K562 (cell line): ENCODE measurements around the gene ARHGAP12. TPM values are rescaled to one million over a fixed set of nuclear protein-coding genes. Genes with fewer than 3 reads are reported as not detected.
A peak's percentile ranks its signal among the peaks of the same experiment; 100 is the strongest.

Experiments used
- ATAC-seq: fragments of 200-7000 bp; cut with Tn5 transposase; 3 replicates; pipeline ENCODE4 v1.9.1; 2020; ENCODE audit warnings: moderate library complexity
- BruUV-seq: library from RNA; stranded (reverse); fragments of 400-500 nt; replicated peaks from 2 replicates; lab custom pipeline; 2021; lab: Mats Ljungman, UMichigan
- CTCF ChIA-PET: fragments of 300-600 bp; formaldehyde crosslinking; extraction: SDS; loops from one replicate; lab custom pipeline; 2021; ENCODE audit warnings: low intra/inter-chr PET ratio; lab: Yijun Ruan, JAX
- POLR2A ChIA-PET: fragments of 300-600, 350-650 bp; sonication (Branson Sonifier 250); formaldehyde crosslinking; extraction: SDS; loops from one replicate; lab custom pipeline; 2021; ENCODE audit warnings: antibody characterized with exemption, inconsistent platforms; lab: Yijun Ruan, JAX
- DNase-seq, 4 experiments: peaks; one replicate each; pipeline versions ENCODE4 v3.0.0 to v3.0.0-alpha.2; 2011 to 2018; ENCODE audit warnings: low spot score in 3 of 4, mixed read lengths in 3 of 4; ENCODE audit errors: extremely low read depth in 1 of 4
- FAIRE-seq: peaks from 2 replicates; lab custom pipeline; 2011; peaks lifted over from hg19 to GRCh38; lab: Jason Lieb, UNC
- H2AFZ ChIP-seq: 2 replicates; pipeline ENCODE4 v1.6.0; 2011; ENCODE audit warnings: low read depth, low read length, control low read depth, inconsistent platforms
- H3K27ac ChIP-seq: fragments of 200-600 bp; 3 replicates; pipeline ENCODE4 v1.8.0; 2011; ENCODE audit warnings: low read depth, mild to moderate bottlenecking, control low read depth, inconsistent platforms, low read length, moderate library complexity, mixed read lengths; ENCODE audit errors: extremely low read depth
- H3K27me3 ChIP-seq, 2 experiments: fragments of 300-600 bp in 1 of 2; 2 replicates in 1 of 2; 3 replicates in 1 of 2; pipeline versions ENCODE4 v1.6.0 to v1.8.0; 2011; ENCODE audit warnings: inconsistent platforms in 2 of 2, low read length in 2 of 2, mild to moderate bottlenecking in 1 of 2, mixed read lengths in 1 of 2, moderate library complexity in 1 of 2; ENCODE audit not compliant: control insufficient read depth in 2 of 2, insufficient read depth in 2 of 2
- H3K36me3 ChIP-seq: fragments of 300-600 bp; 3 replicates; pipeline ENCODE4 v1.8.0; 2011; ENCODE audit warnings: mild to moderate bottlenecking, low read length, inconsistent platforms; ENCODE audit not compliant: control insufficient read depth, insufficient read depth
- H3K4me1 ChIP-seq, 2 experiments: fragments of 200-600 bp in 1 of 2; replicated peaks in 1 of 2; 2 replicates in 1 of 2; 3 replicates in 1 of 2; pipeline versions ENCODE4 v1.5.1 to v1.8.0; 2011; ENCODE audit warnings: inconsistent platforms in 2 of 2, low read length in 2 of 2, mild to moderate bottlenecking in 1 of 2, mixed read lengths in 1 of 2, moderate library complexity in 1 of 2; ENCODE audit not compliant: control insufficient read depth in 2 of 2, insufficient read depth in 2 of 2
- H3K4me2 ChIP-seq: 2 replicates; pipeline ENCODE4 v1.6.1; 2011; ENCODE audit warnings: low read length, control low read depth, inconsistent platforms, mixed read lengths; ENCODE audit not compliant: insufficient read depth
- H3K4me3 ChIP-seq: fragments of 200-600 bp; sonication (generic), shearing (Covaris generic); 2 replicates; pipeline ENCODE4 v1.5.1; 2016; ENCODE audit warnings: control low read depth, inconsistent platforms
- H3K79me2 ChIP-seq: fragments of 200-600 bp; 3 replicates; pipeline ENCODE4 v1.8.0; 2011; ENCODE audit warnings: low read length, inconsistent platforms; ENCODE audit not compliant: control insufficient read depth, insufficient read depth
- H3K9ac ChIP-seq, 2 experiments: 2 replicates each; pipeline versions ENCODE4 v1.6.0 to v1.6.1; 2011; ENCODE audit warnings: low read depth in 2 of 2, low read length in 2 of 2, control low read depth in 1 of 2, inconsistent platforms in 1 of 2, mild to moderate bottlenecking in 1 of 2, mixed read lengths in 1 of 2; ENCODE audit not compliant: insufficient read depth in 1 of 2
- H3K9me1 ChIP-seq: one replicate; pipeline ENCODE4 v1.6.0; 2011; ENCODE audit warnings: inconsistent platforms, mild to moderate bottlenecking, low read length, moderate library complexity; ENCODE audit not compliant: control insufficient read depth, insufficient read depth
- H3K9me3 ChIP-seq: replicated peaks from 2 replicates; pipeline ENCODE4 v1.5.1; 2011; ENCODE audit warnings: low read depth, low read length, inconsistent platforms; ENCODE audit not compliant: control insufficient read depth, insufficient read depth
- H4K20me1 ChIP-seq: replicated peaks from 2 replicates; pipeline ENCODE4 v1.6.1; 2011; ENCODE audit warnings: low read length, inconsistent platforms, mixed read lengths; ENCODE audit not compliant: control insufficient read depth, insufficient read depth
- ELK1 ChIP-seq: sonication (generic); formaldehyde crosslinking; IDR thresholded peaks from 2 replicates; pipeline ENCODE4 v1.8.1; 2022; ENCODE audit warnings: missing genetic modification reagents
- RAD21 ChIP-seq, 2 experiments: fragments of 250-450 bp in 1 of 2; fragments of 450-650 bp in 1 of 2; sonication (Bioruptor Pico) in 1 of 2; formaldehyde crosslinking in 1 of 2; IDR thresholded peaks in 1 of 2; conservative IDR thresholded peaks in 1 of 2; 2 replicates each; pipeline versions ENCODE4 v1.4.0 to v1.8.0; 2020 to 2022; ENCODE audit warnings: mild to moderate bottlenecking in 2 of 2, moderate library complexity in 1 of 2
- SMC3 ChIP-seq: conservative IDR thresholded peaks from 2 replicates; pipeline ENCODE4 v1.6.1; 2011; ENCODE audit warnings: low read depth, low read length, improper control_type of control experiment; ENCODE audit not compliant: insufficient read depth
- WGBS: fragments of 100-300 bp; shearing (Covaris generic); methylation state at CpG from one replicate; pipeline ENCODE4 v1.1.6; 2016; ENCODE audit warnings: low coverage, mixed read lengths; ENCODE audit not compliant: insufficient coverage; ENCODE audit errors: missing lambda C conversion rate; 5-methylcytosine and 5-hydroxymethylcytosine counted together
- in situ Hi-C: fragments of 300-500 bp; cut with MboI; formaldehyde crosslinking; loops from 4 replicates; pipeline ENCODE4 v1.15.0; 2018; ENCODE audit warnings: inconsistent platforms, mixed read lengths
- intact Hi-C: fragments of 100-400 bp; cut with micrococcal nuclease; formaldehyde crosslinking; loops from 2 replicates; pipeline ENCODE4 v1.14.2; 2022
- polyA plus RNA-seq, 8 experiments: library from polyadenylated mRNA; depleted of rRNA in 4 of 8; stranded (reverse) in 5 of 8; unstranded in 3 of 8; fragments of >200 nt; fragmentation: Nextera tagmentation in 2 of 8; fragmentation: Illumina TruSeq in 1 of 8; extraction: Ambion mirVana in 2 of 8; extraction: Trizol in 1 of 8; gene quantifications; 2 replicates each; pipeline versions ENCODE4 v1.2.1 to v1.2.3, GENCODE V29; 2011 to 2014; ENCODE audit warnings: inconsistent platforms in 1 of 8, missing spikeins in 1 of 8
- total RNA-seq, 7 experiments: library from RNA; depleted of rRNA in 6 of 7; stranded (reverse); fragments of >200 nt in 6 of 7; fragmentation: Illumina TruSeq in 2 of 7; extraction: Trizol in 2 of 7; gene quantifications; 2 replicates each; pipeline versions ENCODE4 v1.2.1 to v1.2.3, GENCODE V29; 2011 to 2021; ENCODE audit warnings: low replicate concordance in 1 of 7
- TF ChIP-seq, protein P1 (sequence below), 2 experiments: fragments of 450-650 bp; formaldehyde crosslinking in 1 of 2; IDR thresholded peaks; 2 replicates each; pipeline versions ENCODE4 v1.4.0 to v1.6.1; 2014 to 2020; ENCODE audit warnings: mild to moderate bottlenecking in 2 of 2, borderline replicate concordance in 1 of 2, low read depth in 1 of 2
- TF ChIP-seq, protein P2 (sequence below): fragments of 450-650 bp; formaldehyde crosslinking; IDR thresholded peaks from 2 replicates; pipeline ENCODE4 v1.4.0; 2020; ENCODE audit warnings: mild to moderate bottlenecking, moderate library complexity
- TF ChIP-seq, protein P3 (sequence below), 3 experiments: IDR thresholded peaks in 2 of 3; conservative IDR thresholded peaks in 1 of 3; 2 replicates each; pipeline ENCODE4 v1.5.1; 2011 to 2012; ENCODE audit warnings: low read length in 3 of 3, mild to moderate bottlenecking in 3 of 3, control low read depth in 2 of 3, improper control_type of control experiment in 1 of 3, inconsistent platforms in 1 of 3, low read depth in 1 of 3, mixed read lengths in 1 of 3, moderate library complexity in 1 of 3; ENCODE audit not compliant: insufficient read depth in 2 of 3

The ARHGAP12 gene
- total and polyA plus RNA-seq, 9 of the 15 experiments (the other 6 are each of a cell fraction or from before 2014, with no cell fraction given) = 4.4 to 18.7 (median 10.1) TPM

DNA sequence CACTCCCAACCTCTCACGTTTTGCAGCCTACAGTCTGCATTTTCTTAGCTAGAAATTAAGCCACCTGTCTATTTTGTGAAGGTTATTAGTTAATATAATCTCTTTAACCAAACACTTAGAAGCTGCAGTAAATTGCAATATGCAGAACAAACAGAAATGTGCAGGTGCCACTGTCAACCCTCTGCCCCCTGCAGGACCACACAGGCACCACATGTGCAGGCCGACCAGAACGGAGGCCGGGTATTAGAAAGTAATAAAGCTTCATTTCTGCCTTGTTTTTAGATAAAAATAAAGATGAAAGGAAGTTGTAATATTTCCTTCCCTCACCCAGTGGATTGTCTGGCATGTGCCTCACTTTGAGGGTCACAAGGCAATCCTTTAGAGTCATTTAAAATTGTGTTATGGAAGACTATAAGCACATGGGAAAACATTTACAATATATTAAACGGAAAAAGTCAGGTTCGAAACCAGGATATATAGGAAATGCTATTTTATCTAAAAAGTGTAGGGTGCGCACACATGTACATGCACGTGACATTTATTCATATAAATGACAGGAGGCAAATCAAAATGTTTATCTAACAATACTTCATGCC lies 158.2 kb downstream of the ARHGAP12 start:
- no peaks in the 10 kb centered on the region for H3K9me3 ChIP-seq
- ChIA-PET POLR2A (interaction anchor here (0.6 kb wide), 1 partner anchor 281 kb away, joined by 3 read pairs; no protein-coding TSS in a partner anchor), CTCF (no interaction called here)
- BruUV-seq = no TSS peak
- H3K79me2 ChIP-seq = no peaks in the 10 kb centered on the region
- no peaks in the 10 kb centered on the region for H4K20me1 ChIP-seq
- H3K27ac ChIP-seq = no peak overlapping the region
- H3K9me1 ChIP-seq = no peaks in the 10 kb centered on the region
- in situ Hi-C loops (no loop called here), intact Hi-C loops (no loop called here)
- no peak overlapping the region for H3K9ac ChIP-seq
- DNase-seq (peak; percentile 36 to 67 (median 62)), FAIRE-seq (peak; percentile 62), ATAC-seq (peak; percentile 91)
- H3K27me3 ChIP-seq = peaks cover 5 to 29% of the 10 kb centered on the region in 2 experiments; a peak in 4 of 5 replicates
- H3K4me3 ChIP-seq = no peak overlapping the region
- no peak overlapping the region for H2AFZ ChIP-seq
- no peak overlapping the region for H3K4me2 ChIP-seq
- H3K36me3 ChIP-seq = no peaks in the 10 kb centered on the region
- WGBS = 5% methylated on average over 8 of the region's 8 CpGs
- no peaks in the 10 kb centered on the region; a peak in 1 of 5 replicates for H3K4me1 ChIP-seq
- TF ChIP-seq ELK1 (CRISPR knock-in tag) (no peak), SMC3 (peak; percentile 67), RAD21 (CRISPR knock-in tag; conservative IDR thresholded peaks at IDR 0.05 in 1 of 2, IDR thresholded peaks at IDR 0.05 in 1 of 2) (peak; percentile 57 to 72; a peak in 3 of 4 replicates)
- TF ChIP-seq, protein P1, sequence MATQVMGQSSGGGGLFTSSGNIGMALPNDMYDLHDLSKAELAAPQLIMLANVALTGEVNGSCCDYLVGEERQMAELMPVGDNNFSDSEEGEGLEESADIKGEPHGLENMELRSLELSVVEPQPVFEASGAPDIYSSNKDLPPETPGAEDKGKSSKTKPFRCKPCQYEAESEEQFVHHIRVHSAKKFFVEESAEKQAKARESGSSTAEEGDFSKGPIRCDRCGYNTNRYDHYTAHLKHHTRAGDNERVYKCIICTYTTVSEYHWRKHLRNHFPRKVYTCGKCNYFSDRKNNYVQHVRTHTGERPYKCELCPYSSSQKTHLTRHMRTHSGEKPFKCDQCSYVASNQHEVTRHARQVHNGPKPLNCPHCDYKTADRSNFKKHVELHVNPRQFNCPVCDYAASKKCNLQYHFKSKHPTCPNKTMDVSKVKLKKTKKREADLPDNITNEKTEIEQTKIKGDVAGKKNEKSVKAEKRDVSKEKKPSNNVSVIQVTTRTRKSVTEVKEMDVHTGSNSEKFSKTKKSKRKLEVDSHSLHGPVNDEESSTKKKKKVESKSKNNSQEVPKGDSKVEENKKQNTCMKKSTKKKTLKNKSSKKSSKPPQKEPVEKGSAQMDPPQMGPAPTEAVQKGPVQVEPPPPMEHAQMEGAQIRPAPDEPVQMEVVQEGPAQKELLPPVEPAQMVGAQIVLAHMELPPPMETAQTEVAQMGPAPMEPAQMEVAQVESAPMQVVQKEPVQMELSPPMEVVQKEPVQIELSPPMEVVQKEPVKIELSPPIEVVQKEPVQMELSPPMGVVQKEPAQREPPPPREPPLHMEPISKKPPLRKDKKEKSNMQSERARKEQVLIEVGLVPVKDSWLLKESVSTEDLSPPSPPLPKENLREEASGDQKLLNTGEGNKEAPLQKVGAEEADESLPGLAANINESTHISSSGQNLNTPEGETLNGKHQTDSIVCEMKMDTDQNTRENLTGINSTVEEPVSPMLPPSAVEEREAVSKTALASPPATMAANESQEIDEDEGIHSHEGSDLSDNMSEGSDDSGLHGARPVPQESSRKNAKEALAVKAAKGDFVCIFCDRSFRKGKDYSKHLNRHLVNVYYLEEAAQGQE (IDR thresholded peaks at IDR 0.05; ENCODE audit: borderline replicate concordance) = peak; percentile 47; the same call in 1 of the 2 replicates
- TF ChIP-seq, protein P1 (CRISPR knock-in tag; IDR thresholded peaks at IDR 0.05; ENCODE audit: low read depth) = no peak
- TF ChIP-seq, protein P2, sequence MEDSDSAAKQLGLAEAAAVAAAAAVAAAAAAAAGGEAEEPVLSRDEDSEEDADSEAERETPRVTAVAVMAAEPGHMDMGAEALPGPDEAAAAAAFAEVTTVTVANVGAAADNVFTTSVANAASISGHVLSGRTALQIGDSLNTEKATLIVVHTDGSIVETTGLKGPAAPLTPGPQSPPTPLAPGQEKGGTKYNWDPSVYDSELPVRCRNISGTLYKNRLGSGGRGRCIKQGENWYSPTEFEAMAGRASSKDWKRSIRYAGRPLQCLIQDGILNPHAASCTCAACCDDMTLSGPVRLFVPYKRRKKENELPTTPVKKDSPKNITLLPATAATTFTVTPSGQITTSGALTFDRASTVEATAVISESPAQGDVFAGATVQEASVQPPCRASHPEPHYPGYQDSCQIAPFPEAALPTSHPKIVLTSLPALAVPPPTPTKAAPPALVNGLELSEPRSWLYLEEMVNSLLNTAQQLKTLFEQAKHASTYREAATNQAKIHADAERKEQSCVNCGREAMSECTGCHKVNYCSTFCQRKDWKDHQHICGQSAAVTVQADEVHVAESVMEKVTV = peak; percentile 21; the same call in 1 of the 2 replicates
- TF ChIP-seq, protein P3, sequence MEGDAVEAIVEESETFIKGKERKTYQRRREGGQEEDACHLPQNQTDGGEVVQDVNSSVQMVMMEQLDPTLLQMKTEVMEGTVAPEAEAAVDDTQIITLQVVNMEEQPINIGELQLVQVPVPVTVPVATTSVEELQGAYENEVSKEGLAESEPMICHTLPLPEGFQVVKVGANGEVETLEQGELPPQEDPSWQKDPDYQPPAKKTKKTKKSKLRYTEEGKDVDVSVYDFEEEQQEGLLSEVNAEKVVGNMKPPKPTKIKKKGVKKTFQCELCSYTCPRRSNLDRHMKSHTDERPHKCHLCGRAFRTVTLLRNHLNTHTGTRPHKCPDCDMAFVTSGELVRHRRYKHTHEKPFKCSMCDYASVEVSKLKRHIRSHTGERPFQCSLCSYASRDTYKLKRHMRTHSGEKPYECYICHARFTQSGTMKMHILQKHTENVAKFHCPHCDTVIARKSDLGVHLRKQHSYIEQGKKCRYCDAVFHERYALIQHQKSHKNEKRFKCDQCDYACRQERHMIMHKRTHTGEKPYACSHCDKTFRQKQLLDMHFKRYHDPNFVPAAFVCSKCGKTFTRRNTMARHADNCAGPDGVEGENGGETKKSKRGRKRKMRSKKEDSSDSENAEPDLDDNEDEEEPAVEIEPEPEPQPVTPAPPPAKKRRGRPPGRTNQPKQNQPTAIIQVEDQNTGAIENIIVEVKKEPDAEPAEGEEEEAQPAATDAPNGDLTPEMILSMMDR (IDR thresholded peaks at IDR 0.05 in 2 of 3, conservative IDR thresholded peaks at IDR 0.05 in 1 of 3; ENCODE audit: insufficient read depth in 2 of 3, low read depth in 1 of 3, low read length in 3 of 3) = peak; percentile 61 to 78 (median 68)
